ENCODE measurements around the gene SLCO3A1. TPM values are rescaled to one million over a fixed set of nuclear protein-coding genes. Genes with fewer than 3 reads are reported as not detected.
A peak's percentile ranks its signal among the peaks of the same experiment; 100 is the strongest.

SLCO3A1 gene
- total and polyA plus RNA-seq, 8 donors = 2.4 to 38.8 (median 7.7) TPM

GRCh38 chr15:92019706-92020105 is 166.2 kb downstream of the SLCO3A1 start:
- H3K9me3 ChIP-seq = no peaks in the 10 kb centered on the region
- H3K27me3 ChIP-seq = no peaks in the 10 kb centered on the region
- intact Hi-C loops (cut with DNase I; ENCODE audit: low total_unique reads) = no loop called here
- H3K4me1 ChIP-seq = peaks cover 0 to 14% (median under 1%) of the 10 kb centered on the region in 4 donors
- H3K27ac ChIP-seq = peak overlapping the region in 1 of 5 donors; percentile 11
- no peak for DNase-seq
- no peak overlapping the region for H3K4me3 ChIP-seq
- no peaks in the 10 kb centered on the region for H3K36me3 ChIP-seq
- WGBS, 5 donors = 63 to 96% (median 89%) methylated on average over 7 of the region's 7 CpGs
- no peak for TF ChIP-seq CTCF (IDR thresholded peaks at IDR 0.05)
- TF ChIP-seq POLR2AphosphoS5 (IDR thresholded peaks at IDR 0.05) = no peak
- no peak for TF ChIP-seq POLR2A (IDR thresholded peaks at IDR 0.05)
- TF ChIP-seq EP300 (IDR thresholded peaks at IDR 0.05) = no peak

GRCh38 chr15:92020207-92020606 is 166.7 kb downstream of the SLCO3A1 start:
- DNase-seq = peak in 1 of 2 donors; percentile 17
- no peak overlapping the region for H3K27ac ChIP-seq
- H3K4me3 ChIP-seq = no peak overlapping the region
- no peak for TF ChIP-seq CTCF (IDR thresholded peaks at IDR 0.05)
- TF ChIP-seq EP300 (IDR thresholded peaks at IDR 0.05) = no peak
- no peak for TF ChIP-seq POLR2AphosphoS5 (IDR thresholded peaks at IDR 0.05)
- TF ChIP-seq POLR2A (IDR thresholded peaks at IDR 0.05) = no peak
- no peaks in the 10 kb centered on the region for H3K9me3 ChIP-seq
- H3K27me3 ChIP-seq = no peaks in the 10 kb centered on the region
- intact Hi-C loops (cut with DNase I; ENCODE audit: low total_unique reads) = no loop called here
- H3K36me3 ChIP-seq = no peaks in the 10 kb centered on the region
- H3K4me1 ChIP-seq = peaks cover 0 to 14% (median 0%) of the 10 kb centered on the region in 4 donors
- WGBS, 5 donors = 84 to 91% (median 88%) methylated on average over 2 of the region's 2 CpGs

DNA sequence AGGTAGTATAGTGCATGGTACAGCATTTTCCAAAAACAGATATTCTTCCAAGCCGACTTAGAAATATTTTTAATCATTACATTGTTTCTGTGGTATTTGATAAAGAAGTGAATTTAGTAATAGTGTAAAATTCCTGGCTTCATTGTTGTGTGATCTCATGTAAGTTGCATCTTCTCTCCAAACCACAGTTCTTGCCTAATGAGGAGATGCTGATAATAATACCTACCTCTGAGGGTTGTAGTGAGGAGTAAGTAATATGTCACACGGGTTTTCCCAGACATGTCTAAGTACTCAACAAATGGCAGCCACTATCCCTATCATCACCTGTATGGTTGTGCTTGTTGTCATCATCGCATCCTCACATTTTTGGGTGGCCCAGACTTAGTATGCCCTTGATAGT is 167.3 kb downstream of the SLCO3A1 start:
- no peak overlapping the region for H3K27ac ChIP-seq
- no peaks in the 10 kb centered on the region for H3K9me3 ChIP-seq
- H3K4me3 ChIP-seq = no peak overlapping the region
- H3K27me3 ChIP-seq = no peaks in the 10 kb centered on the region
- no peak for TF ChIP-seq POLR2AphosphoS5 (IDR thresholded peaks at IDR 0.05)
- no peak for TF ChIP-seq POLR2A (IDR thresholded peaks at IDR 0.05)
- no peak for TF ChIP-seq EP300 (IDR thresholded peaks at IDR 0.05)
- peaks cover 0 to 14% (median 0%) of the 10 kb centered on the region in 4 donors for H3K4me1 ChIP-seq
- H3K36me3 ChIP-seq = no peaks in the 10 kb centered on the region
- DNase-seq = no peak
- intact Hi-C loops (cut with DNase I; ENCODE audit: low total_unique reads) = no loop called here
- WGBS, 5 donors = 80 to 92% (median 88%) methylated on average over 3 of the region's 3 CpGs

DNA sequence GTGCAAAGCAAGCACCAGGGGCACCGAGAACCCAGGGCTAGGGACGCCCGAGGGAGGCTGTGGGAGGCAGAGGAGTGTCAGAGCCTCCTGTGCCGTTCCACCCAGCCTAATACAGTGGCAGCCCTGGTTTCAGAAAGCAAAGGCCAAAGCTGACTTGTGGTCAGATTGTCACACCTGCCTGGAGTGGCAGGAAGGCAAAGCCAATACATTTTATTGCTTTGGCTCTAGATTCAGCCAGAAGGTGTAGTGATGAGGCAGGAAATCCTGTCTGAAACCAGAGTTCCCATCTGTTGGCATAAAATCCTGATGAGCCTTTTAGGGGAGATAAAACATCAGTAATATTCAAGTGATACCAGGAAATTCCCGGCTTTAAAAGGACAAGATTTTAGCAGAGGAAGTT is 168.3 kb downstream of the SLCO3A1 start:
- DNase-seq = no peak
- WGBS, 5 donors = 65 to 82% (median 78%) methylated on average over 5 of the region's 5 CpGs

More for the DNA sequence above, 168.3 kb downstream of the SLCO3A1 start:
- Histone ChIP-seq H3K4me3 (no peak overlapping the region), H3K4me1 (peaks cover 0 to 14% (median 0%) of the 10 kb centered on the region in 4 donors), H3K27ac (peak overlapping the region in 1 of 5 donors; percentile 15), H3K9me3 (no peaks in the 10 kb centered on the region), H3K36me3 (no peaks in the 10 kb centered on the region), H3K27me3 (no peaks in the 10 kb centered on the region)
- intact Hi-C loops (cut with DNase I; ENCODE audit: low total_unique reads) = no loop called here
- TF ChIP-seq POLR2A (IDR thresholded peaks at IDR 0.05) = no peak
- no peak for TF ChIP-seq CTCF (IDR thresholded peaks at IDR 0.05)
- no peak for TF ChIP-seq EP300 (IDR thresholded peaks at IDR 0.05)
- no peak for TF ChIP-seq POLR2AphosphoS5 (IDR thresholded peaks at IDR 0.05)
